HepG2 (cell line): ENCODE data around the gene HLCS. TPM values are rescaled to one million over a fixed set of nuclear protein-coding genes. Genes with fewer than 3 reads are reported as not detected.
"Not testable (repeated sequence)": the region's sequence is repeated elsewhere in the genome, so short reads cannot be mapped to it uniquely, and the experiment has no call there.

ENCODE experiments used
- ATAC-seq: fragments of 200-7000 bp; cut with Tn5 transposase; 3 replicates; pipeline ENCODE4 v1.9.1; 2020; ENCODE audit warnings: mild to moderate bottlenecking, moderate library complexity
- BruUV-seq: library from RNA; stranded (reverse); fragments of 400-500 nt; replicated peaks from 2 replicates; lab custom pipeline; 2021; lab: Mats Ljungman, UMichigan
- CTCF ChIA-PET: fragments of 300-600 bp; formaldehyde crosslinking; extraction: SDS; loops from one replicate; lab custom pipeline; 2021; ENCODE audit warnings: low total read pairs, inconsistent platforms, low intra/inter-chr PET ratio; lab: Yijun Ruan, JAX
- POLR2A ChIA-PET: fragments of 350-600 bp; sonication (Branson Sonifier 250); formaldehyde crosslinking; loops from one replicate; lab custom pipeline; 2020; ENCODE audit warnings: antibody characterized with exemption, inconsistent platforms; lab: Yijun Ruan, JAX
- DNase-seq: peaks from one replicate; pipeline ENCODE4 v3.0.0-alpha.2; 2015; ENCODE audit warnings: low spot score
- FAIRE-seq: peaks from 3 replicates; lab custom pipeline; 2011; peaks lifted over from hg19 to GRCh38; lab: Jason Lieb, UNC
- H2AFZ ChIP-seq: one replicate; pipeline ENCODE4 v1.6.1; 2011; ENCODE audit warnings: low read length, inconsistent platforms
- H3K27ac ChIP-seq: fragments of 300-600 bp; 3 replicates; pipeline ENCODE4 v1.8.0; 2011; ENCODE audit warnings: mixed run types, mild to moderate bottlenecking, mixed read lengths, low read length, inconsistent platforms; ENCODE audit not compliant: insufficient read depth; ENCODE audit errors: extremely low read length
- H3K27me3 ChIP-seq, 2 experiments: fragments of 200-600 bp in 1 of 2; 2 replicates in 1 of 2; 3 replicates in 1 of 2; pipeline versions ENCODE4 v1.6.0 to v1.8.0; 2011; ENCODE audit warnings: low read length in 2 of 2, mild to moderate bottlenecking in 2 of 2, moderate library complexity in 2 of 2, inconsistent platforms in 1 of 2; ENCODE audit not compliant: insufficient read depth in 2 of 2, control insufficient read depth in 1 of 2
- H3K36me3 ChIP-seq, 2 experiments: fragments of 200-600 bp in 1 of 2; replicated peaks in 1 of 2; 2 replicates in 1 of 2; 3 replicates in 1 of 2; pipeline versions ENCODE4 v1.5.1 to v1.8.0; 2011; ENCODE audit warnings: low read length in 2 of 2, inconsistent platforms in 1 of 2; ENCODE audit not compliant: insufficient read depth in 2 of 2, control insufficient read depth in 1 of 2
- H3K4me1 ChIP-seq: 2 replicates; pipeline ENCODE4 v1.5.1; 2012; ENCODE audit warnings: low read length, inconsistent platforms; ENCODE audit not compliant: insufficient read depth
- H3K4me2 ChIP-seq: 2 replicates; pipeline ENCODE4 v1.6.0; 2011; ENCODE audit warnings: low read depth, low read length, inconsistent platforms
- H3K4me3 ChIP-seq, 3 experiments: fragments of 200-600 bp in 1 of 3; sonication (generic), shearing (Covaris generic) in 1 of 3; replicated peaks in 1 of 3; 2 replicates each; pipeline ENCODE4 v1.5.1; 2011 to 2016; ENCODE audit warnings: low read length in 3 of 3, inconsistent platforms in 2 of 3, low read depth in 2 of 3, mild to moderate bottlenecking in 2 of 3, control low read depth in 1 of 3, mixed read lengths in 1 of 3; ENCODE audit not compliant: insufficient read depth in 1 of 3
- H3K79me2 ChIP-seq: one replicate; pipeline ENCODE4 v1.6.1; 2011; ENCODE audit warnings: low read length, inconsistent platforms; ENCODE audit not compliant: insufficient read depth
- H3K9ac ChIP-seq: 2 replicates; pipeline ENCODE4 v1.6.0; 2011; ENCODE audit warnings: mild to moderate bottlenecking, low read depth, low read length, inconsistent platforms; ENCODE audit not compliant: insufficient read depth
- H3K9me3 ChIP-seq: 2 replicates; pipeline ENCODE4 v1.5.1; 2012; ENCODE audit warnings: mild to moderate bottlenecking, low read length
- H4K20me1 ChIP-seq: 2 replicates; pipeline ENCODE4 v1.6.0; 2011; ENCODE audit warnings: inconsistent platforms, mild to moderate bottlenecking, low read length, moderate library complexity; ENCODE audit not compliant: insufficient read depth
- PRPF4 ChIP-seq: fragments of 200-400 bp; formaldehyde crosslinking; IDR thresholded peaks from 2 replicates; pipeline ENCODE4 v1.6.1; 2016; ENCODE audit warnings: low read length, low read depth; ENCODE audit not compliant: poor library complexity, severe bottlenecking
- SNAPC4 ChIP-seq: sonication (generic); formaldehyde crosslinking; IDR thresholded peaks from 2 replicates; pipeline ENCODE4 v1.4.0; 2020; ENCODE audit warnings: mild to moderate bottlenecking, missing genetic modification reagents
- YEATS2 ChIP-seq: sonication (generic); formaldehyde crosslinking; IDR thresholded peaks from 2 replicates; pipeline ENCODE4 v1.4.0; 2020; ENCODE audit warnings: missing genetic modification reagents, borderline replicate concordance
- ZBED4 ChIP-seq: sonication (generic); formaldehyde crosslinking; IDR thresholded peaks from 2 replicates; pipeline ENCODE4 v1.4.0; 2020; ENCODE audit warnings: missing genetic modification reagents, borderline replicate concordance
- ZNF280D ChIP-seq: sonication (generic); formaldehyde crosslinking; IDR thresholded peaks from 2 replicates; pipeline ENCODE4 v1.5.1; 2020; ENCODE audit warnings: mild to moderate bottlenecking, missing genetic modification reagents
- ZNF333 ChIP-seq: sonication (generic); formaldehyde crosslinking; IDR thresholded peaks from 2 replicates; pipeline ENCODE4 v1.4.0; 2020; ENCODE audit warnings: mild to moderate bottlenecking, missing genetic modification reagents, borderline replicate concordance
- WGBS: methylation state at CpG from one replicate; pipeline ENCODE4 v1.1.6; 2017; ENCODE audit warnings: low lambda C conversion rate; 5-methylcytosine and 5-hydroxymethylcytosine counted together
- in situ Hi-C: cut with HindIII; loops from 2 replicates; pipeline ENCODE4 v1.10.0; 2017; ENCODE audit warnings: low pct_unique_long_range_greater_than_20kb; ENCODE audit not compliant: extremely low pct_ligation_motif_present
- intact Hi-C: fragments of 100-400 bp; cut with micrococcal nuclease; formaldehyde crosslinking; loops from one replicate; pipeline ENCODE4 v1.10.0; 2022; ENCODE audit not compliant: unreplicated experiment
- polyA plus RNA-seq, 8 experiments: library from polyadenylated mRNA; depleted of rRNA in 3 of 8; stranded (reverse) in 7 of 8; unstranded in 1 of 8; fragments of >200 nt; fragmentation: Illumina TruSeq in 4 of 8; extraction: Trizol in 4 of 8; gene quantifications; 2 replicates each; pipeline versions ENCODE4 v1.2.1 to v1.2.3, GENCODE V29; 2011 to 2016; ENCODE audit warnings: low read depth in 4 of 8, missing spikeins in 1 of 8, mixed read lengths in 1 of 8; ENCODE audit not compliant: insufficient read depth in 1 of 8
- total RNA-seq, 5 experiments: library from RNA; depleted of rRNA; stranded (reverse); fragments of >200 nt; fragmentation: Illumina TruSeq; extraction: Trizol; gene quantifications; 2 replicates each; pipeline ENCODE4 v1.2.3, GENCODE V29; 2016; ENCODE audit warnings: low read depth in 1 of 5

HLCS gene
- total and polyA plus RNA-seq, 2 of the 13 experiments (the other 11 are each of a cell fraction or from before 2014, with no cell fraction given) = 7.9 to 12.3 TPM

- peak; percentile 92 for TF ChIP-seq ZBED4 (CRISPR knock-in tag)
Measured at GRCh38 chr21:36989699-36990507, 23.4 kb upstream of the HLCS start (continued).

GRCh38 chr21:36989199-36989698, 22.8 kb upstream of the HLCS start:
- ChIA-PET POLR2A (interaction anchor here (0.9 to 2.7 kb wide), 9 partner anchors 10 to 604 kb away, joined by 3 to 25 read pairs (median 11); partner anchors contain the start of genes CHAF1B and HLCS), CTCF (interaction anchor here (3.0 kb wide), 1 partner anchor 12 kb away, joined by 44 read pairs; no protein-coding TSS in a partner anchor)
- BruUV-seq, ATAC-seq, H2AFZ ChIP-seq, in situ Hi-C loops, H3K27me3 ChIP-seq, H3K9me3 ChIP-seq, H3K36me3 ChIP-seq, DNase-seq, H4K20me1 ChIP-seq, FAIRE-seq, H3K79me2 ChIP-seq: not testable (repeated sequence)
- peak overlapping the region; percentile 63 to 69 (median 67); a peak in 4 of 6 replicates for H3K4me3 ChIP-seq
- 73% methylated on average over 22 of the region's 22 CpGs for whole genome bisulfite sequencing
- peak overlapping the region; percentile 81 for H3K9ac ChIP-seq
- peak overlapping the region; percentile 76 for H3K4me2 ChIP-seq
- peak overlapping the region; percentile 92 for H3K27ac ChIP-seq
- intact Hi-C loops = loop anchor here (5.0 kb wide), 1 partner anchor 83 kb away; the partner anchor contains the start of genes PIGP and TTC3
- peaks cover 60% of the 10 kb centered on the region for H3K4me1 ChIP-seq
- TF ChIP-seq PRPF4 (peak; percentile 75), ZNF333 (CRISPR knock-in tag) (0 out of 2 replicates have a peak, but pooled peaks have one; percentile 15), SNAPC4 (CRISPR knock-in tag) (peak; percentile 69; the same call in 1 of the 2 replicates), YEATS2 (CRISPR knock-in tag) (0 out of 2 replicates have a peak, but pooled peaks have one; percentile 1), ZNF280D (CRISPR knock-in tag) (0 out of 2 replicates have a peak, but pooled peaks have one; percentile 57)
